HUDEP-2 (cell line): Measurements from ENCODE around the gene PROCR.

Experiments used
- DNase-seq, 76 experiments: peaks; one replicate each; lab custom pipeline; 2025; ENCODE audit not compliant: unreplicated experiment in 76 of 76; lab: John Stamatoyannopoulos, UW

Gene PROCR

GRCh38 chr20:35171753-35172433 is at the start of gene PROCR:
PROCR (plus strand) TSS chr20:35172072; CDS start chr20:35172155, 83 bp downstream.
- peak in 49 of 76 experiments; percentile 10 to 72 (median 41) for DNase-seq

GRCh38 chr20:35122756-35123405 is 49.0 kb upstream of the PROCR start:
- no peak for DNase-seq

GRCh38 chr20:35125753-35126152 is 46.1 kb upstream of the PROCR start:
- no peak for DNase-seq

GRCh38 chr20:35129647-35130069 is 42.2 kb upstream of the PROCR start:
- DNase-seq, result no peak

GRCh38 chr20:35131934-35132333 is 39.9 kb upstream of the PROCR start:
- no peak for DNase-seq

GRCh38 chr20:35133031-35133430 is 38.8 kb upstream of the PROCR start:
- no peak for DNase-seq

- no peak for DNase-seq
These were observed 38.1 kb upstream of the PROCR start for GRCh38 chr20:35133735-35134134.

GRCh38 chr20:35134472-35134871 is 37.4 kb upstream of the PROCR start:
- DNase-seq, result no peak

- no peak for DNase-seq
These were observed 37.0 kb upstream of the PROCR start for GRCh38 chr20:35134880-35135279.

GRCh38 chr20:35135867-35136586 is 35.8 kb upstream of the PROCR start:
- DNase-seq, result no peak

GRCh38 chr20:35144694-35145093 is 27.2 kb upstream of the PROCR start:
- DNase-seq, result no peak

GRCh38 chr20:35145141-35145564 is 26.7 kb upstream of the PROCR start:
- DNase-seq, result peak in 36 of 76 experiments; percentile 5 to 76 (median 45)

GRCh38 chr20:35146299-35146919 is 25.5 kb upstream of the PROCR start:
- DNase-seq, result peak in 20 of 76 experiments; percentile 9 to 47 (median 19)

- DNase-seq, result peak in 75 of 76 experiments; percentile 17 to 96 (median 88)
These were observed 24.8 kb upstream of the PROCR start, which contains the start of gene EDEM2 for GRCh38 chr20:35146920-35147574. EDEM2 (minus strand) TSS chr20:35147336; CDS start chr20:35147258, 78 bp downstream.

GRCh38 chr20:35147575-35148071 is 24.2 kb upstream of the PROCR start:
- DNase-seq, result peak in 18 of 76 experiments; percentile 2 to 54 (median 20)

GRCh38 chr20:35150846-35151579 is 20.9 kb upstream of the PROCR start:
- DNase-seq, result no peak

- no peak for DNase-seq
These were observed 20.1 kb upstream of the PROCR start for GRCh38 chr20:35151736-35152135.

GRCh38 chr20:35155936-35156335 is 15.9 kb upstream of the PROCR start:
- no peak for DNase-seq

GRCh38 chr20:35156978-35157377 is 14.9 kb upstream of the PROCR start:
- DNase-seq, result no peak
